HepG2 (cell line): ENCODE data around the gene TEAD1. TPM values are rescaled to one million over a fixed set of nuclear protein-coding genes. Genes with fewer than 3 reads are reported as not detected.

ENCODE experiments used
- ATF7-NPFF ChIP-seq: sonication (generic); formaldehyde crosslinking; IDR thresholded peaks from 2 replicates; pipeline ENCODE4 v1.8.1; 2023; ENCODE audit warnings: mild to moderate bottlenecking, low read depth, missing genetic modification reagents, moderate library complexity
- HMGA1 ChIP-seq: sonication (generic); formaldehyde crosslinking; conservative IDR thresholded peaks from 2 replicates; pipeline ENCODE4 v1.4.0; 2020; ENCODE audit warnings: missing genetic modification reagents
- KAT8 ChIP-seq: IDR thresholded peaks from 2 replicates; pipeline ENCODE4 v1.6.1; 2016; ENCODE audit warnings: missing genetic modification reagents, missing compliant biosample characterization
- KMT2B ChIP-seq: IDR thresholded peaks from 2 replicates; pipeline ENCODE4 v1.6.1; 2016; ENCODE audit warnings: missing genetic modification reagents, missing compliant biosample characterization
- MAFG ChIP-seq: sonication (generic); formaldehyde crosslinking; IDR thresholded peaks from 2 replicates; pipeline ENCODE4 v1.5.1; 2020; ENCODE audit warnings: mild to moderate bottlenecking, missing genetic modification reagents
- POLR2AphosphoS2 ChIP-seq: IDR thresholded peaks from 2 replicates; pipeline ENCODE4 v1.6.1; 2011; ENCODE audit warnings: low read depth, low read length, improper control_type of control experiment
- RCOR2 ChIP-seq: IDR thresholded peaks from 2 replicates; pipeline ENCODE4 v1.6.1; 2016; ENCODE audit warnings: missing biosample characterization, missing genetic modification reagents
- SNAI1 ChIP-seq: sonication (generic); formaldehyde crosslinking; IDR thresholded peaks from 2 replicates; pipeline ENCODE4 v1.5.0; 2020; ENCODE audit warnings: mild to moderate bottlenecking, missing genetic modification reagents, borderline replicate concordance
- ZNF224 ChIP-seq: sonication (generic); formaldehyde crosslinking; IDR thresholded peaks from 2 replicates; pipeline ENCODE4 v1.5.0; 2020; ENCODE audit warnings: mild to moderate bottlenecking, missing genetic modification reagents
- ZNF674 ChIP-seq: sonication (generic); formaldehyde crosslinking; IDR thresholded peaks from 2 replicates; pipeline ENCODE4 v1.5.0; 2020; ENCODE audit warnings: low read depth, mild to moderate bottlenecking, missing genetic modification reagents
- polyA plus RNA-seq, 8 experiments: library from polyadenylated mRNA; depleted of rRNA in 3 of 8; stranded (reverse) in 7 of 8; unstranded in 1 of 8; fragments of >200 nt; fragmentation: Illumina TruSeq in 4 of 8; extraction: Trizol in 4 of 8; gene quantifications; 2 replicates each; pipeline versions ENCODE4 v1.2.1 to v1.2.3, GENCODE V29; 2011 to 2016; ENCODE audit warnings: low read depth in 4 of 8, missing spikeins in 1 of 8, mixed read lengths in 1 of 8; ENCODE audit not compliant: insufficient read depth in 1 of 8
- total RNA-seq, 5 experiments: library from RNA; depleted of rRNA; stranded (reverse); fragments of >200 nt; fragmentation: Illumina TruSeq; extraction: Trizol; gene quantifications; 2 replicates each; pipeline ENCODE4 v1.2.3, GENCODE V29; 2016; ENCODE audit warnings: low read depth in 1 of 5
- TF ChIP-seq, protein P1 (sequence below): IDR thresholded peaks from 2 replicates; pipeline ENCODE4 v1.6.1; 2012; ENCODE audit warnings: inconsistent platforms
- TF ChIP-seq, protein P2 (sequence below): sonication (generic); formaldehyde crosslinking; IDR thresholded peaks from 2 replicates; pipeline ENCODE4 v1.8.0; 2023; ENCODE audit warnings: mild to moderate bottlenecking, missing genetic modification reagents
- TF ChIP-seq, protein P3 (sequence below): sonication (generic); formaldehyde crosslinking; IDR thresholded peaks from 2 replicates; pipeline ENCODE4 v1.4.0; 2020; ENCODE audit warnings: mild to moderate bottlenecking, missing genetic modification reagents
- TF ChIP-seq, protein P4 (sequence below): sonication (generic); formaldehyde crosslinking; IDR thresholded peaks from 2 replicates; pipeline ENCODE4 v1.4.0; 2020; ENCODE audit warnings: mild to moderate bottlenecking, missing genetic modification reagents
- TF ChIP-seq, protein P5 (sequence below): sonication (generic); formaldehyde crosslinking; IDR thresholded peaks from 2 replicates; pipeline ENCODE4 v1.8.0; 2022; ENCODE audit warnings: missing genetic modification reagents, mild to moderate bottlenecking, moderate library complexity, borderline replicate concordance
- TF ChIP-seq, protein P6 (sequence below): sonication (generic); formaldehyde crosslinking; IDR thresholded peaks from 2 replicates; pipeline ENCODE4 v1.4.0; 2020; ENCODE audit warnings: missing genetic modification reagents, borderline replicate concordance
- TF ChIP-seq, protein P7 (sequence below): IDR thresholded peaks from 2 replicates; pipeline ENCODE4 v1.6.1; 2018; ENCODE audit warnings: missing genetic modification reagents, mild to moderate bottlenecking, missing compliant biosample characterization

Gene TEAD1
- total and polyA plus RNA-seq, 2 of the 13 experiments (the other 11 are each of a cell fraction or from before 2014, with no cell fraction given): 20.1 to 30.5 TPM

DNA sequence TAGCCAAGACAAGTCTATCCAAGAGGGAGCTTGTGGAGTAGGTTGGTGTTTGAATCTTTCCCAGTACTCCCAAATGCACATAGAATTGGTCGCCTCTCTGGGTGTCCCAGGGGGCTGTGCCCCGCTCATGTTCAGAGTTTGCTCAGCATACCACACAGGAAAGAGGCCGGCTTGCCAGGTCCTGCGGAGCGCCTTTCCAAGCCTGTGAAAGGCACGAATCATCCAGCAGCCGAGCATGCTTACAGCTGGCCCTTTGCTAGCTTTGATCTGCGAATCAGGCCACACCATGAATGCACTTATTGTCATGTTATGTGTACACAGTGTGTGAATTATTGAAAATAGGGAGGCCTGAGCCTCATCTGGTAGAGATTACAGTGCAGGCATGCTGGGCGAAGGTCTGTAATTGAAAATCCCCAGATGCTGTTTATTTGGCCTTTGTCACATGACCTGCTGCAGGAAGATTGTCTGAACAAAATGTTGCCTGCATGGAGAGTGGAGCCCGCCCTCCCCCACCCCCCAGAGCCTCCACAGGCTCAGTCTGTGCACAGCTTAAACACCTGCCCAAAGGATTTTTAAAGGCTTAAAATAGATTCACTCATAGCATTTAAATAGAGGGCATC is 171.6 kb downstream of the TEAD1 start (continued):
- TF ChIP-seq ZNF674 (no peak), ATF7-NPFF (CRISPR knock-in tag) (no peak), SNAI1 (no peak), KMT2B (CRISPR knock-in tag) (peak; percentile 22; the same call in 1 of the 2 replicates), MAFG (CRISPR knock-in tag) (no peak), RCOR2 (CRISPR knock-in tag) (peak; percentile 56; the same call in 1 of the 2 replicates), ZNF224 (CRISPR knock-in tag) (0 out of 2 replicates have a peak, but pooled peaks have one; percentile 60), KAT8 (peak; percentile 77), HMGA1 (CRISPR knock-in tag) (no peak), POLR2AphosphoS2 (0 out of 2 replicates have a peak, but pooled peaks have one; percentile 47)
- TF ChIP-seq, protein P1, sequence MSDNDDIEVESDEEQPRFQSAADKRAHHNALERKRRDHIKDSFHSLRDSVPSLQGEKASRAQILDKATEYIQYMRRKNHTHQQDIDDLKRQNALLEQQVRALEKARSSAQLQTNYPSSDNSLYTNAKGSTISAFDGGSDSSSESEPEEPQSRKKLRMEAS: peak; percentile 85
- TF ChIP-seq, protein P2, sequence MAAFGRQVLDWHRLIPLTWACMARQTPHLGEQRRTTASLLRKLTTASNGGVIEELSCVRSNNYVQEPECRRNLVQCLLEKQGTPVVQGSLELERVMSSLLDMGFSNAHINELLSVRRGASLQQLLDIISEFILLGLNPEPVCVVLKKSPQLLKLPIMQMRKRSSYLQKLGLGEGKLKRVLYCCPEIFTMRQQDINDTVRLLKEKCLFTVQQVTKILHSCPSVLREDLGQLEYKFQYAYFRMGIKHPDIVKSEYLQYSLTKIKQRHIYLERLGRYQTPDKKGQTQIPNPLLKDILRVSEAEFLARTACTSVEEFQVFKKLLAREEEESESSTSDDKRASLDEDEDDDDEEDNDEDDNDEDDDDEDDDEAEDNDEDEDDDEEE (CRISPR knock-in tag): no peak; the same call in 1 of the 2 replicates
- TF ChIP-seq, protein P3, sequence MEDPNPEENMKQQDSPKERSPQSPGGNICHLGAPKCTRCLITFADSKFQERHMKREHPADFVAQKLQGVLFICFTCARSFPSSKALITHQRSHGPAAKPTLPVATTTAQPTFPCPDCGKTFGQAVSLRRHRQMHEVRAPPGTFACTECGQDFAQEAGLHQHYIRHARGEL: no peak
- TF ChIP-seq, protein P4, sequence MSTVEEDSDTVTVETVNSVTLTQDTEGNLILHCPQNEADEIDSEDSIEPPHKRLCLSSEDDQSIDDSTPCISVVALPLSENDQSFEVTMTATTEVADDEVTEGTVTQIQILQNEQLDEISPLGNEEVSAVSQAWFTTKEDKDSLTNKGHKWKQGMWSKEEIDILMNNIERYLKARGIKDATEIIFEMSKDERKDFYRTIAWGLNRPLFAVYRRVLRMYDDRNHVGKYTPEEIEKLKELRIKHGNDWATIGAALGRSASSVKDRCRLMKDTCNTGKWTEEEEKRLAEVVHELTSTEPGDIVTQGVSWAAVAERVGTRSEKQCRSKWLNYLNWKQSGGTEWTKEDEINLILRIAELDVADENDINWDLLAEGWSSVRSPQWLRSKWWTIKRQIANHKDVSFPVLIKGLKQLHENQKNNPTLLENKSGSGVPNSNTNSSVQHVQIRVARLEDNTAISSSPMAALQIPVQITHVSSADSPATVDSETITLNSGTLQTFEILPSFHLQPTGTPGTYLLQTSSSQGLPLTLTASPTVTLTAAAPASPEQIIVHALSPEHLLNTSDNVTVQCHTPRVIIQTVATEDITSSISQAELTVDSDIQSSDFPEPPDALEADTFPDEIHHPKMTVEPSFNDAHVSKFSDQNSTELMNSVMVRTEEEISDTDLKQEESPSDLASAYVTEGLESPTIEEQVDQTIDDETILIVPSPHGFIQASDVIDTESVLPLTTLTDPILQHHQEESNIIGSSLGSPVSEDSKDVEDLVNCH (CRISPR knock-in tag): no peak
- TF ChIP-seq, protein P5, sequence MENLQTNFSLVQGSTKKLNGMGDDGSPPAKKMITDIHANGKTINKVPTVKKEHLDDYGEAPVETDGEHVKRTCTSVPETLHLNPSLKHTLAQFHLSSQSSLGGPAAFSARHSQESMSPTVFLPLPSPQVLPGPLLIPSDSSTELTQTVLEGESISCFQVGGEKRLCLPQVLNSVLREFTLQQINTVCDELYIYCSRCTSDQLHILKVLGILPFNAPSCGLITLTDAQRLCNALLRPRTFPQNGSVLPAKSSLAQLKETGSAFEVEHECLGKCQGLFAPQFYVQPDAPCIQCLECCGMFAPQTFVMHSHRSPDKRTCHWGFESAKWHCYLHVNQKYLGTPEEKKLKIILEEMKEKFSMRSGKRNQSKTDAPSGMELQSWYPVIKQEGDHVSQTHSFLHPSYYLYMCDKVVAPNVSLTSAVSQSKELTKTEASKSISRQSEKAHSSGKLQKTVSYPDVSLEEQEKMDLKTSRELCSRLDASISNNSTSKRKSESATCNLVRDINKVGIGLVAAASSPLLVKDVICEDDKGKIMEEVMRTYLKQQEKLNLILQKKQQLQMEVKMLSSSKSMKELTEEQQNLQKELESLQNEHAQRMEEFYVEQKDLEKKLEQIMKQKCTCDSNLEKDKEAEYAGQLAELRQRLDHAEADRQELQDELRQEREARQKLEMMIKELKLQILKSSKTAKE (CRISPR knock-in tag): peak; percentile 77; the same call in 1 of the 2 replicates
- TF ChIP-seq, protein P6, sequence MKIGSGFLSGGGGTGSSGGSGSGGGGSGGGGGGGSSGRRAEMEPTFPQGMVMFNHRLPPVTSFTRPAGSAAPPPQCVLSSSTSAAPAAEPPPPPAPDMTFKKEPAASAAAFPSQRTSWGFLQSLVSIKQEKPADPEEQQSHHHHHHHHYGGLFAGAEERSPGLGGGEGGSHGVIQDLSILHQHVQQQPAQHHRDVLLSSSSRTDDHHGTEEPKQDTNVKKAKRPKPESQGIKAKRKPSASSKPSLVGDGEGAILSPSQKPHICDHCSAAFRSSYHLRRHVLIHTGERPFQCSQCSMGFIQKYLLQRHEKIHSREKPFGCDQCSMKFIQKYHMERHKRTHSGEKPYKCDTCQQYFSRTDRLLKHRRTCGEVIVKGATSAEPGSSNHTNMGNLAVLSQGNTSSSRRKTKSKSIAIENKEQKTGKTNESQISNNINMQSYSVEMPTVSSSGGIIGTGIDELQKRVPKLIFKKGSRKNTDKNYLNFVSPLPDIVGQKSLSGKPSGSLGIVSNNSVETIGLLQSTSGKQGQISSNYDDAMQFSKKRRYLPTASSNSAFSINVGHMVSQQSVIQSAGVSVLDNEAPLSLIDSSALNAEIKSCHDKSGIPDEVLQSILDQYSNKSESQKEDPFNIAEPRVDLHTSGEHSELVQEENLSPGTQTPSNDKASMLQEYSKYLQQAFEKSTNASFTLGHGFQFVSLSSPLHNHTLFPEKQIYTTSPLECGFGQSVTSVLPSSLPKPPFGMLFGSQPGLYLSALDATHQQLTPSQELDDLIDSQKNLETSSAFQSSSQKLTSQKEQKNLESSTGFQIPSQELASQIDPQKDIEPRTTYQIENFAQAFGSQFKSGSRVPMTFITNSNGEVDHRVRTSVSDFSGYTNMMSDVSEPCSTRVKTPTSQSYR (CRISPR knock-in tag): peak; percentile 79; the same call in 1 of the 2 replicates
- TF ChIP-seq, protein P7, sequence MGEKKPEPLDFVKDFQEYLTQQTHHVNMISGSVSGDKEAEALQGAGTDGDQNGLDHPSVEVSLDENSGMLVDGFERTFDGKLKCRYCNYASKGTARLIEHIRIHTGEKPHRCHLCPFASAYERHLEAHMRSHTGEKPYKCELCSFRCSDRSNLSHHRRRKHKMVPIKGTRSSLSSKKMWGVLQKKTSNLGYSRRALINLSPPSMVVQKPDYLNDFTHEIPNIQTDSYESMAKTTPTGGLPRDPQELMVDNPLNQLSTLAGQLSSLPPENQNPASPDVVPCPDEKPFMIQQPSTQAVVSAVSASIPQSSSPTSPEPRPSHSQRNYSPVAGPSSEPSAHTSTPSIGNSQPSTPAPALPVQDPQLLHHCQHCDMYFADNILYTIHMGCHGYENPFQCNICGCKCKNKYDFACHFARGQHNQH (CRISPR knock-in tag): peak; percentile 83; the same call in 1 of the 2 replicates
